Uterus (tissue), 4 donors: ENCODE measurements around the gene OPRD1. TPM values are rescaled to one million over a fixed set of nuclear protein-coding genes. Genes with fewer than 3 reads are reported as not detected.

Experiments
- DNase-seq, 2 donors: peaks; one replicate each; pipeline ENCODE4 v3.0.0-alpha.2; 2019 to 2020
- H3K27ac ChIP-seq, 2 donors: fragments of 200-600 bp; sonication (generic); 1 replicate in 1 of 2; 2 replicates in 1 of 2; pipeline ENCODE4 v1.5.1; 2016 to 2018
- H3K27me3 ChIP-seq, 2 donors: fragments of 200-600 bp; sonication (generic); one replicate each; pipeline ENCODE4 v1.5.1; 2018 to 2019; ENCODE audit warnings: control low read depth in 1 of 2
- H3K36me3 ChIP-seq, 2 donors: fragments of 200-600 bp; sonication (generic); one replicate each; pipeline ENCODE4 v1.5.1; 2019; ENCODE audit warnings: control low read depth in 1 of 2
- H3K4me1 ChIP-seq, 2 donors: fragments of 200-600 bp; sonication (generic); one replicate each; pipeline ENCODE4 v1.5.1; 2018 to 2019; ENCODE audit warnings: control low read depth in 1 of 2
- H3K4me3 ChIP-seq, 2 donors: fragments of 200-600 bp; sonication (generic); 1 replicate in 1 of 2; 2 replicates in 1 of 2; pipeline ENCODE4 v1.5.1; 2018 to 2019; ENCODE audit warnings: mild to moderate bottlenecking in 1 of 2
- H3K9me3 ChIP-seq, 2 donors: fragments of 200-600 bp; sonication (generic); one replicate each; pipeline ENCODE4 v1.5.1; 2019; ENCODE audit warnings: control low read depth in 1 of 2
- CTCF ChIP-seq, 4 experiments: fragments of 200-600 bp in 2 of 4; fragments of 450-650 bp in 2 of 4; sonication (generic) in 2 of 4; IDR thresholded peaks; one replicate each; pipeline ENCODE4 v1.5.1; 2016 to 2019; ENCODE audit warnings: antibody characterized with exemption in 4 of 4, mild to moderate bottlenecking in 2 of 4, moderate library complexity in 1 of 4
- POLR2A ChIP-seq, 2 donors: fragments of 450-650 bp; IDR thresholded peaks; one replicate each; pipeline ENCODE4 v1.6.1; 2016; ENCODE audit warnings: antibody characterized with exemption in 2 of 2, mild to moderate bottlenecking in 1 of 2, moderate library complexity in 1 of 2
- intact Hi-C: fragments of 100-400 bp; cut with DNase I; formaldehyde crosslinking; loops from one replicate; pipeline ENCODE4 v1.15.1; 2023; ENCODE audit warnings: low total_unique reads
- total RNA-seq, 4 donors: library from RNA; depleted of rRNA in 3 of 4; stranded (reverse); fragments of >200 nt in 3 of 4; gene quantifications; one replicate each; pipeline versions ENCODE4 v1.1.0 to v1.2.4, GENCODE V29; 2014 to 2023
- donor health status: DM: yes; HTN: yes; CAD: no.

The OPRD1 gene
- total RNA-seq, 4 donors from 2014 or later: 0.07 TPM; not detected in 3

- no peak for DNase-seq
- intact Hi-C loops: no loop called here
These were observed 66.8 kb downstream of the OPRD1 start for GRCh38 chr1:28878796-28879195.

GRCh38 chr1:28882009-28882628 is 70.1 kb downstream of the OPRD1 start:
- H3K4me1 ChIP-seq: no peaks in the 10 kb centered on the region
- no peaks in the 10 kb centered on the region for H3K9me3 ChIP-seq
- no peaks in the 10 kb centered on the region for H3K27me3 ChIP-seq
- H3K36me3 ChIP-seq: no peaks in the 10 kb centered on the region
- TF ChIP-seq CTCF (IDR thresholded peaks at IDR 0.05) (peak; percentile 93 to 97 (median 97)), POLR2A (IDR thresholded peaks at IDR 0.05) (peak in 1 of 2 donors; percentile 18)
- DNase-seq: peak; percentile 89 to 90
- peak overlapping the region in 1 of 2 donors; percentile 24 for H3K27ac ChIP-seq
- intact Hi-C loops: loop anchor here (5.0 kb wide), 2 partner anchors 150 to 320 kb away; no protein-coding TSS in a partner anchor
- no peak overlapping the region for H3K4me3 ChIP-seq

More at GRCh38 chr1:28878796-28879195, 66.8 kb downstream of the OPRD1 start:
- Histone ChIP-seq H3K4me3 (no peak overlapping the region), H3K4me1 (no peaks in the 10 kb centered on the region), H3K36me3 (no peaks in the 10 kb centered on the region), H3K27ac (no peak overlapping the region), H3K9me3 (no peaks in the 10 kb centered on the region), H3K27me3 (no peaks in the 10 kb centered on the region)
- TF ChIP-seq POLR2A (IDR thresholded peaks at IDR 0.05) (no peak), CTCF (IDR thresholded peaks at IDR 0.05) (no peak)

- DNase-seq: no peak
- H3K27ac ChIP-seq: peak overlapping the region in 1 of 2 donors; percentile 77
- TF ChIP-seq CTCF (IDR thresholded peaks at IDR 0.05) (no peak), POLR2A (IDR thresholded peaks at IDR 0.05) (no peak)
- no peaks in the 10 kb centered on the region for H3K9me3 ChIP-seq
- no peaks in the 10 kb centered on the region for H3K27me3 ChIP-seq
- H3K4me1 ChIP-seq: no peaks in the 10 kb centered on the region
- H3K4me3 ChIP-seq: no peak overlapping the region
- intact Hi-C loops: loop anchor here (5.0 kb wide), 2 partner anchors 149 to 319 kb away; no protein-coding TSS in a partner anchor
- no peaks in the 10 kb centered on the region for H3K36me3 ChIP-seq
These were observed 71.3 kb downstream of the OPRD1 start for GRCh38 chr1:28883242-28883616.

GRCh38 chr1:28885472-28885877 is 73.5 kb downstream of the OPRD1 start:
- Histone ChIP-seq H3K27me3 (no peaks in the 10 kb centered on the region), H3K4me3 (no peak overlapping the region), H3K36me3 (no peaks in the 10 kb centered on the region), H3K27ac (peak overlapping the region; percentile 68 to 77), H3K9me3 (no peaks in the 10 kb centered on the region), H3K4me1 (no peaks in the 10 kb centered on the region)
- TF ChIP-seq CTCF (IDR thresholded peaks at IDR 0.05): no peak
- TF ChIP-seq POLR2A (IDR thresholded peaks at IDR 0.05): no peak
- no peak for DNase-seq
- intact Hi-C loops: no loop called here

- Histone ChIP-seq H3K27ac (peak overlapping the region; percentile 68 to 77), H3K36me3 (no peaks in the 10 kb centered on the region), H3K9me3 (no peaks in the 10 kb centered on the region), H3K27me3 (no peaks in the 10 kb centered on the region), H3K4me3 (peak overlapping the region in 1 of 2 donors; percentile 70), H3K4me1 (no peaks in the 10 kb centered on the region)
- DNase-seq: no peak
- no peak for TF ChIP-seq CTCF (IDR thresholded peaks at IDR 0.05)
- TF ChIP-seq POLR2A (IDR thresholded peaks at IDR 0.05): no peak
- intact Hi-C loops: no loop called here
These were observed 74.2 kb downstream of the OPRD1 start for GRCh38 chr1:28885977-28886730.
